Mesenchymal stem cell (in vitro differentiated cells and primary cell): Measurements from ENCODE around the gene ACTN4.
A peak's percentile ranks its signal among the peaks of the same experiment; 100 is the strongest.

ENCODE experiments used
- DNase-seq: peaks from one replicate; pipeline ENCODE4 v3.0.0-alpha.2; 2013
- H2AFZ ChIP-seq: one replicate; pipeline ENCODE4 v1.6.1; 2013; ENCODE audit warnings: low read depth, mild to moderate bottlenecking, control low read depth, inconsistent platforms, low read length, moderate library complexity
- H2AK5ac ChIP-seq: 2 replicates; pipeline ENCODE4 v1.6.1; 2013; ENCODE audit warnings: low read length, moderate library complexity, mild to moderate bottlenecking, inconsistent platforms; ENCODE audit not compliant: severe bottlenecking
- H2BK120ac ChIP-seq: one replicate; pipeline ENCODE4 v1.6.1; 2013; ENCODE audit warnings: low read depth, mild to moderate bottlenecking, inconsistent platforms, low read length, moderate library complexity
- H2BK12ac ChIP-seq, 2 experiments: one replicate each; pipeline ENCODE4 v1.6.1; 2013; ENCODE audit warnings: inconsistent platforms in 2 of 2, low read length in 2 of 2, mild to moderate bottlenecking in 2 of 2, moderate library complexity in 2 of 2, control low read depth in 1 of 2
- H2BK15ac ChIP-seq: one replicate; pipeline ENCODE4 v1.6.1; 2013; ENCODE audit warnings: mild to moderate bottlenecking, low read depth, inconsistent platforms; ENCODE audit not compliant: poor library complexity, severe bottlenecking
- H2BK5ac ChIP-seq: 2 replicates; pipeline ENCODE4 v1.6.1; 2013; ENCODE audit warnings: low read depth, mild to moderate bottlenecking, low read length, control low read depth, inconsistent platforms; ENCODE audit not compliant: poor library complexity, severe bottlenecking
- H3K14ac ChIP-seq, 2 experiments: one replicate each; pipeline ENCODE4 v1.6.1; 2013; ENCODE audit warnings: inconsistent platforms in 2 of 2, low read length in 2 of 2, control low read depth in 1 of 2, mild to moderate bottlenecking in 1 of 2, moderate library complexity in 1 of 2
- H3K18ac ChIP-seq, 2 experiments: one replicate each; pipeline ENCODE4 v1.6.1; 2013; ENCODE audit warnings: inconsistent platforms in 2 of 2, low read length in 2 of 2, control low read depth in 1 of 2, low read depth in 1 of 2, mild to moderate bottlenecking in 1 of 2
- H3K23ac ChIP-seq, 2 experiments: one replicate each; pipeline ENCODE4 v1.6.1; 2013; ENCODE audit warnings: inconsistent platforms in 2 of 2, low read length in 2 of 2, mild to moderate bottlenecking in 2 of 2, moderate library complexity in 2 of 2, control low read depth in 1 of 2
- H3K27ac ChIP-seq: 2 replicates; pipeline ENCODE4 v1.5.1; 2013; ENCODE audit warnings: mild to moderate bottlenecking, moderate library complexity, low read length, control low read depth, inconsistent platforms; ENCODE audit not compliant: poor library complexity, severe bottlenecking
- H3K27me3 ChIP-seq, 2 experiments: 2 replicates each; pipeline versions ENCODE4 v1.6.1 to v1.7.0; 2013; ENCODE audit warnings: low read length in 2 of 2, mild to moderate bottlenecking in 2 of 2, moderate library complexity in 2 of 2, control low read depth in 1 of 2, inconsistent platforms in 1 of 2; ENCODE audit not compliant: control insufficient read depth in 1 of 2, insufficient read depth in 1 of 2
- H3K36me3 ChIP-seq, 2 experiments: 2 replicates each; pipeline versions ENCODE4 v1.6.1 to v1.7.0; 2013; ENCODE audit warnings: low read length in 2 of 2, control low read depth in 1 of 2, inconsistent platforms in 1 of 2, low read depth in 1 of 2, mild to moderate bottlenecking in 1 of 2; ENCODE audit not compliant: insufficient read depth in 2 of 2, control insufficient read depth in 1 of 2
- H3K4ac ChIP-seq, 2 experiments: one replicate each; pipeline ENCODE4 v1.6.1; 2013; ENCODE audit warnings: inconsistent platforms in 2 of 2, low read length in 2 of 2, mild to moderate bottlenecking in 2 of 2, moderate library complexity in 2 of 2, control low read depth in 1 of 2, low read depth in 1 of 2
- H3K4me1 ChIP-seq: 2 replicates; pipeline ENCODE4 v1.6.1; 2013; ENCODE audit warnings: low read depth, low read length, control low read depth; ENCODE audit not compliant: control insufficient read depth, insufficient read depth
- H3K4me2 ChIP-seq: 2 replicates; pipeline ENCODE4 v1.6.1; 2013; ENCODE audit warnings: low read length, mild to moderate bottlenecking, inconsistent platforms; ENCODE audit not compliant: poor library complexity, severe bottlenecking
- H3K4me3 ChIP-seq, 2 experiments: 2 replicates each; pipeline versions ENCODE4 v1.5.1 to v1.7.0; 2013; ENCODE audit warnings: low read length in 2 of 2, mild to moderate bottlenecking in 2 of 2, control low read depth in 1 of 2, low read depth in 1 of 2; ENCODE audit not compliant: insufficient read depth in 1 of 2
- H3K79me1 ChIP-seq: replicated peaks from 2 replicates; pipeline ENCODE4 v1.6.1; 2013; ENCODE audit warnings: mild to moderate bottlenecking, control low read depth, low read length, inconsistent platforms; ENCODE audit not compliant: poor library complexity, severe bottlenecking
- H3K9ac ChIP-seq: 2 replicates; pipeline ENCODE4 v1.7.0; 2013; ENCODE audit warnings: mild to moderate bottlenecking, low read length, moderate library complexity
- H3K9me3 ChIP-seq: 2 replicates; pipeline ENCODE4 v1.7.0; 2013; ENCODE audit warnings: mild to moderate bottlenecking, low read length; ENCODE audit not compliant: control insufficient read depth
- H4K8ac ChIP-seq: one replicate; pipeline ENCODE4 v1.6.1; 2013; ENCODE audit warnings: inconsistent platforms, mild to moderate bottlenecking, low read length, moderate library complexity
- H4K91ac ChIP-seq: one replicate; pipeline ENCODE4 v1.6.1; 2013; ENCODE audit warnings: mild to moderate bottlenecking, low read length, inconsistent platforms
- WGBS: methylation state at CpG from one replicate; pipeline ENCODE4 v1.1.7; 2013; ENCODE audit warnings: mixed read lengths; 5-methylcytosine and 5-hydroxymethylcytosine counted together

The ACTN4 gene

DNA sequence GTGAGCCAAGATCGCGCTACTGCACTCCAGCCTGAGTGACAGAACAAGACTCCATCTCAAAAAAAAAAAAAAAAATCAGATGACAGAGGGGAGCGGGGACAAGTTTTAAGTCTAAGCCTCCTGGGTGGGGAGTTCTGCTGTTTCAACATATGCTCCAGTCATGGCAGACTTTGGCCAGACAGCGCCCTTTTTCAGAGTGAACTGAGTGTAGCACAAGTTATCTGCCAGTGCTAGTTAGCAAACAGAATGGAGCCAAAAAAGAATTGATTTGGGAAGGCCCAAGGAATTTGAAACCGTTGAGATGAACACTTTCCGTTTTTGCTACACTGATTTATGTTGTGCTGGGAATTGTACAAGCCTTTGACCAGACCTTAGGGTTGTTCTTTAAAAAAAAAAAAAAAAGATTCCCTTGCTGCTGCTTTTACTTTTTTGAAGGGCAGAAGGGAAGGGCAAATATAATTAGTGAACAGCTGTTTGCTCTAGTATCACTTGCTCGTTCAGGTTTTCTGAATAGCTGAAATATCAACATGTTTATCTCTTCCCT, 5.7 kb downstream of the ACTN4 start:
- Histone ChIP-seq H4K8ac (no peak overlapping the region), H3K4me1 (peaks cover 29% of the 10 kb centered on the region), H3K36me3 (peaks cover 0 to 10% of the 10 kb centered on the region in 2 experiments), H2BK5ac (no peak overlapping the region), H2AK5ac (peak overlapping the region; percentile 44), H2AFZ (no peak overlapping the region), H2BK15ac (no peak overlapping the region), H3K18ac (no peak overlapping the region), H3K14ac (no peak overlapping the region), H3K23ac (no peak overlapping the region), H3K27ac (peak overlapping the region; percentile 77), H3K4me2 (peak overlapping the region; percentile 21), H3K9ac (peak overlapping the region; percentile 76), H3K4ac (no peak overlapping the region), H2BK120ac (no peak overlapping the region), H3K9me3 (no peaks in the 10 kb centered on the region), H3K27me3 (no peaks in the 10 kb centered on the region), H3K4me3 (peak overlapping the region in 1 of 2 experiments; percentile 20), H4K91ac (no peak overlapping the region), H2BK12ac (no peak overlapping the region), H3K79me1 (no peaks in the 10 kb centered on the region)
- DNase-seq, result peak; percentile 78
- 45% methylated on average over 5 of the region's 7 CpGs for WGBS

- Histone ChIP-seq H3K4me3 (no peak overlapping the region), H3K79me1 (no peaks in the 10 kb centered on the region), H2BK15ac (no peak overlapping the region), H3K18ac (no peak overlapping the region), H3K36me3 (peaks cover 0 to 10% of the 10 kb centered on the region in 2 experiments), H3K9ac (peak overlapping the region; percentile 24), H3K4ac (no peak overlapping the region), H3K27ac (peak overlapping the region; percentile 79), H3K14ac (no peak overlapping the region), H2AFZ (no peak overlapping the region), H3K23ac (no peak overlapping the region), H3K9me3 (no peaks in the 10 kb centered on the region), H3K27me3 (no peaks in the 10 kb centered on the region), H2BK120ac (no peak overlapping the region), H3K4me1 (peaks cover 32% of the 10 kb centered on the region), H2AK5ac (peak overlapping the region; percentile 58), H2BK12ac (no peak overlapping the region), H4K91ac (no peak overlapping the region), H4K8ac (no peak overlapping the region), H2BK5ac (no peak overlapping the region), H3K4me2 (no peak overlapping the region)
- peak; percentile 86 for DNase-seq
- 0% methylated on average over 4 of the region's 6 CpGs for WGBS
These were observed 7.2 kb downstream of the ACTN4 start for GRCh38 chr19:38654628-38655055.

- Histone ChIP-seq H3K9me3 (no peaks in the 10 kb centered on the region), H2BK5ac (no peak overlapping the region), H2BK12ac (peak overlapping the region in 1 of 2 experiments; percentile 93), H4K91ac (no peak overlapping the region), H3K4me3 (no peak overlapping the region), H3K4ac (no peak overlapping the region), H2AFZ (no peak overlapping the region), H3K4me1 (peaks cover 35% of the 10 kb centered on the region), H2AK5ac (no peak overlapping the region), H2BK15ac (no peak overlapping the region), H3K27ac (peak overlapping the region; percentile 79), H3K4me2 (peak overlapping the region; percentile 32), H3K36me3 (peaks cover 0 to 10% of the 10 kb centered on the region in 2 experiments), H2BK120ac (peak overlapping the region; percentile 13), H3K79me1 (no peaks in the 10 kb centered on the region), H3K27me3 (no peaks in the 10 kb centered on the region), H3K23ac (no peak overlapping the region), H3K18ac (peak overlapping the region in 1 of 2 experiments; percentile 24), H3K14ac (no peak overlapping the region), H3K9ac (peak overlapping the region; percentile 77), H4K8ac (no peak overlapping the region)
- DNase-seq, result peak; percentile 70
- WGBS, result 27% methylated on average over 4 of the region's 5 CpGs
These were observed 7.8 kb downstream of the ACTN4 start for GRCh38 chr19:38655148-38655824.

DNA sequence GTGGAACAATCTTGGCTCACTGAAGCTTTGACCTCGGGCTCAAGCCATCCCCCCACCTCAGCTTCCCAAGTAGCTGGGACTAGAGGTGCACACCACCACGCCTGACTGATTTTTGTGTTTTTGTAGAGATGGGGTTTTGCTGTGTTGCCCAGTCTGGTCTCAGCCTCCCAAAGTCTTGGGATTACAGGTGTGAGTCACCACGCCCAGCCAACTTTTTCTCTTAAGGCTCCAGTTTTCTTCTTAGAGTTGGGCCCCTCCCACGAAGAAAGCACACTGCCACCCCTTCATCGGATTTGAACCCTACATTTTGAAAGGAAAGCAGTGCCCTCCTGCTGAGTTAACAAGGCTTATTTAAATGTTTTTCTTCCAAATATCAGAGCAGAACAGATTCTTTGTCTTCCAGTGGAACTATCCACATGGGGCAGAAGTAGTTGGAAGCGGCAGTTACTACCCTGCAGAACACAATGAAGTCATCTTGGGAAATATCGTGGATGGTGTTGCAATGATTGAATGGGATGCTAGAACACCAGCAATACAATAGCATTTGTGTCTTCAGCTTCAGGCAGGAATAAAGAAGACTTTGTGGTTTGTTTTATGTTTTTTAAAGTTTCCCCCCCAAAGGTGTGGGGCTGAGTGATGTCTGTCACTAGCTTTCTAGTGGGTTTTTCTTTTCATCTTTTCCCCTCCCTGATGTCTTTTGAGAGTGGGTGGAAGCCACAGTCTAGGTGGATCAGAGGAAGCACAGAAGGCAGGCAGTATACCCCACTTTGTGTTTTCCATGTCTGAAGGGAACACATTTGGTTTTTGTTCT, 8.9 kb downstream of the ACTN4 start:
- WGBS, result 81% methylated on average over 6 of the region's 7 CpGs
- no peak overlapping the region for H2AFZ ChIP-seq

More for the DNA sequence above, 8.9 kb downstream of the ACTN4 start:
- Histone ChIP-seq H3K9me3 (no peaks in the 10 kb centered on the region), H4K91ac (no peak overlapping the region), H2BK120ac (no peak overlapping the region), H2BK12ac (peak overlapping the region; percentile 10 to 78), H2BK15ac (no peak overlapping the region), H4K8ac (no peak overlapping the region), H2BK5ac (no peak overlapping the region), H3K27ac (peak overlapping the region; percentile 91), H3K18ac (no peak overlapping the region), H3K4me3 (peak overlapping the region in 1 of 2 experiments; percentile 23), H3K4ac (peak overlapping the region; percentile 48 to 67), H3K9ac (peak overlapping the region; percentile 77), H3K14ac (no peak overlapping the region), H3K79me1 (no peaks in the 10 kb centered on the region), H2AK5ac (peak overlapping the region; percentile 97), H3K23ac (peak overlapping the region in 1 of 2 experiments; percentile 73), H3K36me3 (peaks cover 9 to 10% of the 10 kb centered on the region in 2 experiments), H3K27me3 (no peaks in the 10 kb centered on the region), H3K4me1 (peaks cover 37% of the 10 kb centered on the region), H3K4me2 (no peak overlapping the region)
- DNase-seq, result peak; percentile 74
